ENCODE measurements around the gene AIFM2.

DNA sequence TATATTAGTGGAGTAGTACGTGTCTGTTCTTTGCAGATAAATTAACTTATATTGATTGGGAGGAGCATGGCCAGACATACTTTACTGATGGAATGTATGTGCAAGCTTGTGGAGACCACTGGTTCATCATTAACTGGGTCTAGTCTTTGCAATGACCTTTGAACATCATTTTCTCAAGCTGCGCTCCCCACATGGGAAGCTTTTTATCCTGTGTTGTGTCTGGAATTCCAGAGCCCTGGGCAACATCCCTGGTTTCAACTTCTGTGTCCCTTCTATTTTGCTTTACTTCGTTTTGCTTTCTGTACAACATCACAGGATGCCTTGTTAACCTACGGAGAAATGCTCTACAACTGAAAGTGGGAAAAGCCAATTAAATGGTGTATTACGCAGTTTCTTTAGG, 41.7 kb downstream of the AIFM2 start:
- TF ChIP-seq JUND (IDR thresholded peaks at IDR 0.05) = no peak
- no peak for TF ChIP-seq TCF12 (IDR thresholded peaks at IDR 0.05)
- TF ChIP-seq RCOR1 (IDR thresholded peaks at IDR 0.05; ENCODE audit: low read length) = no peak
- TF ChIP-seq USF2 (IDR thresholded peaks at IDR 0.05; ENCODE audit: borderline replicate concordance, low read depth, low read length) = no peak
- no peak for TF ChIP-seq TEAD4 (IDR thresholded peaks at IDR 0.05; ENCODE audit: borderline replicate concordance, insufficient read depth)
